ENCODE data around the gene FDX1.

Gene FDX1

GRCh38 chr11:110467556-110467955 lies 37.8 kb downstream of the FDX1 start:
- DNase-seq (ENCODE audit: low spot score): no peak

- DNase-seq (ENCODE audit: low spot score): peak; percentile 33
These were observed 38.4 kb downstream of the FDX1 start for GRCh38 chr11:110468121-110468520.

- no peak for DNase-seq (ENCODE audit: low spot score)
These were observed 39.4 kb downstream of the FDX1 start for GRCh38 chr11:110469127-110469526.

GRCh38 chr11:110470716-110471115 lies 41.0 kb downstream of the FDX1 start:
- no peak for DNase-seq (ENCODE audit: low spot score)

GRCh38 chr11:110471371-110471770 lies 41.6 kb downstream of the FDX1 start:
- DNase-seq (ENCODE audit: low spot score): no peak

- DNase-seq (ENCODE audit: low spot score): no peak
These were observed 43.1 kb downstream of the FDX1 start for GRCh38 chr11:110472858-110473257.

GRCh38 chr11:110473706-110474105 lies 44.0 kb downstream of the FDX1 start:
- DNase-seq (ENCODE audit: low spot score): no peak

- no peak for DNase-seq (ENCODE audit: low spot score)
These were observed 44.8 kb downstream of the FDX1 start for GRCh38 chr11:110474578-110474977.

- DNase-seq (ENCODE audit: low spot score): no peak
These were observed 45.9 kb downstream of the FDX1 start for GRCh38 chr11:110475671-110476070.

GRCh38 chr11:110478410-110478809 lies 48.7 kb downstream of the FDX1 start:
- no peak for DNase-seq (ENCODE audit: low spot score)

- DNase-seq (ENCODE audit: low spot score): peak; percentile 71
These were observed 49.7 kb downstream of the FDX1 start for GRCh38 chr11:110479108-110480101.

GRCh38 chr11:110481523-110481922 lies 51.8 kb downstream of the FDX1 start:
- no peak for DNase-seq (ENCODE audit: low spot score)

GRCh38 chr11:110486156-110486555 lies 56.4 kb downstream of the FDX1 start:
- DNase-seq (ENCODE audit: low spot score): peak; percentile 26

- no peak for DNase-seq (ENCODE audit: low spot score)
These were observed 58.7 kb downstream of the FDX1 start for GRCh38 chr11:110488446-110488845.

- DNase-seq (ENCODE audit: low spot score): no peak
These were observed 61.1 kb downstream of the FDX1 start for GRCh38 chr11:110490886-110491285.

- no peak for DNase-seq (ENCODE audit: low spot score)
These were observed 62.0 kb downstream of the FDX1 start for GRCh38 chr11:110491577-110492320.

- no peak for DNase-seq (ENCODE audit: low spot score)
These were observed 62.6 kb downstream of the FDX1 start for GRCh38 chr11:110492321-110492685.

- no peak for DNase-seq (ENCODE audit: low spot score)
These were observed 63.6 kb downstream of the FDX1 start for GRCh38 chr11:110493346-110493745.

GRCh38 chr11:110497231-110497978 lies 67.7 kb downstream of the FDX1 start:
- no peak for DNase-seq (ENCODE audit: low spot score)

GRCh38 chr11:110501428-110501827 lies 71.7 kb downstream of the FDX1 start:
- DNase-seq (ENCODE audit: low spot score): no peak

- DNase-seq (ENCODE audit: low spot score): no peak
These were observed 76.0 kb downstream of the FDX1 start for GRCh38 chr11:110505528-110506284.

GRCh38 chr11:110507328-110507727 lies 77.6 kb downstream of the FDX1 start:
- DNase-seq (ENCODE audit: low spot score): no peak

Data from globus pallidus (tissue), 1 donor.